ENCODE data around the gene HAGH. TPM values are rescaled to one million over a fixed set of nuclear protein-coding genes. Genes with fewer than 3 reads are reported as not detected.

Gene HAGH
- total RNA-seq, 2 experiments from 2014 or later = 34.9 to 45.6 TPM

- POLR2A ChIA-PET = no interaction called here
- CTCF ChIA-PET = interaction anchor here (2.6 kb wide), 1 partner anchor 11 kb away, joined by 5 read pairs; no protein-coding TSS in a partner anchor
- DNase-seq = no peak
- H3K9me3 Mint-ChIP-seq = no peaks in the 10 kb centered on the region
- peak overlapping the region; percentile 86 for H3K27ac Mint-ChIP-seq
- H3K4me1 Mint-ChIP-seq = peaks cover 37% of the 10 kb centered on the region
- H3K36me3 Mint-ChIP-seq (ENCODE audit: low read depth) = no peaks in the 10 kb centered on the region
- peak overlapping the region; percentile 81 for H3K4me3 Mint-ChIP-seq
- no peaks in the 10 kb centered on the region for H3K27me3 Mint-ChIP-seq
These were observed 1.2 kb downstream of the HAGH start for GRCh38 chr16:1825381-1825863.

DNA sequence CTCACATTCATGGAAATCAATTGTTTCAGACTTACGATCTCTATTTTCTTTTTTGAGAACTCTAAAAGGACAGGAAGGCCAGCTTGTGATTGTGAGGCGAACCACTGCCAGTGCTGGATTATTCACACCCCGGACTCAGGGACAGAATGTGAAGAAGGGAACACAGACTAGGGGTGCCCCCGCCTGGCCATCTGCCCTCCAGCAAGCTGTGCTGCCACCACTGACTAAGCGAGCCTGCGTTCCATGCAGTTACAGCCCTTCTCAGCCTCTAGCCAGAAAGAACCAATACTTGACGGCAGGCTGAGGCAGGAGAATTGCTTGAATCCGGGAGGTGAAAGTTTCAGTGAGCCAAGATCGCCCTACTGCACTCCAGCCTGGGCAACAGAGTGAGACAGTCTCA lies 2.8 kb downstream of the HAGH start:
- H3K4me1 Mint-ChIP-seq = peaks cover 30% of the 10 kb centered on the region
- H3K27ac Mint-ChIP-seq = no peak overlapping the region
- H3K4me3 Mint-ChIP-seq = no peak overlapping the region
- H3K27me3 Mint-ChIP-seq = no peaks in the 10 kb centered on the region
- peak; percentile 15 for DNase-seq
- no peaks in the 10 kb centered on the region for H3K36me3 Mint-ChIP-seq (ENCODE audit: low read depth)
- H3K9me3 Mint-ChIP-seq = no peaks in the 10 kb centered on the region
- ChIA-PET CTCF (interaction anchor here (0.6 to 2.6 kb wide), 3 partner anchors 10 to 160 kb away, joined by 3 to 5 read pairs (median 4); no protein-coding TSS in a partner anchor), POLR2A (no interaction called here)

GRCh38 chr16:1822801-1823200 lies 3.8 kb downstream of the HAGH start:
- Mint-ChIP-seq H3K9me3 (no peaks in the 10 kb centered on the region), H3K4me1 (peaks cover 22% of the 10 kb centered on the region), H3K27ac (no peak overlapping the region), H3K4me3 (no peak overlapping the region), H3K27me3 (no peaks in the 10 kb centered on the region), H3K36me3 (ENCODE audit: low read depth) (no peaks in the 10 kb centered on the region)
- POLR2A ChIA-PET = no interaction called here
- CTCF ChIA-PET = no interaction called here
- DNase-seq = no peak

GRCh38 chr16:1821861-1822611 lies 4.6 kb downstream of the HAGH start:
- ChIA-PET CTCF (interaction anchor here (0.5 kb wide), 1 partner anchor 622 kb away, joined by 3 read pairs; no protein-coding TSS in a partner anchor), POLR2A (no interaction called here)
- H3K27me3 Mint-ChIP-seq = no peaks in the 10 kb centered on the region
- H3K9me3 Mint-ChIP-seq = no peaks in the 10 kb centered on the region
- no peaks in the 10 kb centered on the region for H3K36me3 Mint-ChIP-seq (ENCODE audit: low read depth)
- no peak overlapping the region for H3K4me3 Mint-ChIP-seq
- DNase-seq = no peak
- peaks cover 18% of the 10 kb centered on the region for H3K4me1 Mint-ChIP-seq
- no peak overlapping the region for H3K27ac Mint-ChIP-seq

DNA sequence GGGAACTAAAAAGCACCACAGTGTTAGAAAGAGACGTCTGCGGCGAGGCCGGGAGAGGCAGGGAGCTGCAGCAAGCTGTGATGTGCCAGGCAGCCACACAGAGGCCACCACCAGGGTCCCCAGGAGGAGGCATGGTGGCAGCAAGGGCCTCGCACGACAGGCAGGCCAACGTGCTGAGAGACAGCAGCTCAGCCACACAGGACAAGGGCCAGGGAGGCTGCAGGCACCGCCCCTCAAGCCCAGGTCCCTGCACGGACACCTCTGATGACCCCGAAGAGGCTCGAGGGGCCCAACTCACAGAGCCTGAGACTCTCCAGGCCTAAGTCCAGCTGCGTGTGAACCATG lies 5.7 kb downstream of the HAGH start:
- ChIA-PET POLR2A (no interaction called here), CTCF (no interaction called here)
- Mint-ChIP-seq H3K4me1 (peaks cover 18% of the 10 kb centered on the region), H3K36me3 (ENCODE audit: low read depth) (no peaks in the 10 kb centered on the region), H3K27me3 (no peaks in the 10 kb centered on the region), H3K27ac (no peak overlapping the region), H3K4me3 (no peak overlapping the region), H3K9me3 (no peaks in the 10 kb centered on the region)
- no peak for DNase-seq

DNA sequence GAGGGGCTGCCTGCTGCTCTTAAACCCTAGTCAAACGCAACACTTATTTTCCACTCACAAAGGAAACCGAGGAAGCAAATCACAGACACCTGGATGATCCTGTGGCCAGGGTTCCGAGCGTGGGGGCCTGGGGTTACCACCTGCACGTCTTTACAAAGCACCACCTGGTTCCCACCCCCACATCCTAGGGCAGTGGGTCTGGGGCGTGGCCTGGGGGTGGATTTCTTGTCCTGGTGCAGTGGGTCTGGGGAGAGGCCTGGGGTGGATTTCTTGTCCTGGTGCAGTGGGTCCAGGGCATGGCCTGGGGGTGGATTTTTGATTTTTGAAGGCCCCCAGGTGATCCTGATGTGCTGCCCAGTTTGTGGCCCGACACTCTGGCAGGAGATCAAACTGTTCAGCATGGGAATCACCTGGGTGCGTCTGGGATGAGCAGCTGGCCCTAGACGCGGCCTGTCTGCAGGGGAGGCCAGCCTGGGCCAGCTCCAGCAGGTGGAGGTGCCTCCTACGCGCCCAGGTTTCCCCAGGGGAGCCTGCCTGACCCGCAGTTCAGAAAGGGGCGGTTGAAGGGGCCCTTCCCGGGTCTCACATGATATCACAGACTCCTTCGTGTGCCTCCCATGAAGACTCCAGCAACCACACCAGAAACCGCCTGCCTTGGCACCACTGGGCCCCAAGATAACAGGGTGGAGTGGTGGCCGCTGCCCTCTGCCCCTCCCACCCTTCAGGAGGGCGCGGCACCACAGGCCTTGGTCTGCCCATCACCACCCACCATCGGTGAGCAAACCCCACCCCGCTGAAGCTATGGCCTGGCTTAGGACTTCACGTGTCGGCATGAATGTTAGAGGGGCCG lies 6.3 kb downstream of the HAGH start:
- H3K9me3 Mint-ChIP-seq = no peaks in the 10 kb centered on the region
- H3K4me1 Mint-ChIP-seq = peaks cover 12% of the 10 kb centered on the region
- CTCF ChIA-PET = no interaction called here
- peaks cover 4% of the 10 kb centered on the region for H3K36me3 Mint-ChIP-seq (ENCODE audit: low read depth)
- no peaks in the 10 kb centered on the region for H3K27me3 Mint-ChIP-seq
- H3K4me3 Mint-ChIP-seq = no peak overlapping the region
- no peak overlapping the region for H3K27ac Mint-ChIP-seq
- no peak for DNase-seq
- POLR2A ChIA-PET = interaction anchor here (0.7 kb wide), 1 partner anchor 46 kb away, joined by 3 read pairs; no protein-coding TSS in a partner anchor

GRCh38 chr16:1819611-1820010 lies 7.0 kb downstream of the HAGH start:
- Mint-ChIP-seq H3K27ac (no peak overlapping the region), H3K27me3 (no peaks in the 10 kb centered on the region), H3K9me3 (no peaks in the 10 kb centered on the region), H3K4me3 (no peak overlapping the region), H3K36me3 (ENCODE audit: low read depth) (peaks cover 7% of the 10 kb centered on the region), H3K4me1 (peaks cover 9% of the 10 kb centered on the region)
- POLR2A ChIA-PET = interaction anchor here (0.7 kb wide), 1 partner anchor 47 kb away, joined by 3 read pairs; no protein-coding TSS in a partner anchor
- CTCF ChIA-PET = no interaction called here
- DNase-seq = no peak

GRCh38 chr16:1818873-1819525 lies 7.6 kb downstream of the HAGH start:
- Mint-ChIP-seq H3K36me3 (ENCODE audit: low read depth) (peaks cover 7% of the 10 kb centered on the region), H3K4me1 (peaks cover 4% of the 10 kb centered on the region), H3K27me3 (no peaks in the 10 kb centered on the region), H3K4me3 (no peak overlapping the region), H3K27ac (no peak overlapping the region), H3K9me3 (no peaks in the 10 kb centered on the region)
- CTCF ChIA-PET = no interaction called here
- POLR2A ChIA-PET = no interaction called here
- DNase-seq = no peak

DNA sequence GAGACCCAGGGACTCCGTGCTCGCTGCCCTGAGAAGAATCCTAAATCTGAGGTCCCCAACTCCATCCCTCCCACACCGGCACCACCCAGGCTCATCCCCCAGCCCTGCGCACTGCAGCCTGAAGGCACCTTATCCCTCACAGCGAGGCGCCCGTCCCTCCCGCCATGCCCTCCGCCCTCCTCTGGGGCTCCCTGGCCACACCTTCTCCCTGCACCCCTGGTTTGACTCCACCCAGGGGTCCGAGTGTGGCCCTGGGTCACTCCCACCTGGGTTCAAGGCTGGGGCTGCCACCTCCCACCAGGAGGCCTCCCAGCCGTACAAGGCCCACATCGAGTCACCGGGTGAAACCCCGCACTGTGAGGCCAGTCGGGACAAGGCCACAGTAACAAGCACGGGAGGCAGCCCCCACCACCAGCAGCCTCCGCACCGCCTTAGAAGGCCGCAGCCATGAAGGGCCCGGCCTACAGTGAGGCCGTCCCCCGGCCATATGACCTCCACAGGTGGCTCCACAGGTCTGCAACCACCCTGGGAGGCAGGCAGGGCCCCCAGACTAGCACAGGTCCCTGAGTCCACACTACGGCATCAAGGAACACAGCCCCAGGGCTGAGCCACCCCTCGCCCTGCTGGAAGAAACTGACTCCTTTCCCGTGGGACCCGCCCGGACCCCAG lies 8.3 kb downstream of the HAGH start:
- Mint-ChIP-seq H3K27me3 (no peaks in the 10 kb centered on the region), H3K9me3 (no peaks in the 10 kb centered on the region), H3K27ac (no peak overlapping the region), H3K4me1 (no peaks in the 10 kb centered on the region), H3K36me3 (ENCODE audit: low read depth) (peaks cover 12% of the 10 kb centered on the region), H3K4me3 (no peak overlapping the region)
- CTCF ChIA-PET = no interaction called here
- DNase-seq = no peak
- POLR2A ChIA-PET = no interaction called here

DNA sequence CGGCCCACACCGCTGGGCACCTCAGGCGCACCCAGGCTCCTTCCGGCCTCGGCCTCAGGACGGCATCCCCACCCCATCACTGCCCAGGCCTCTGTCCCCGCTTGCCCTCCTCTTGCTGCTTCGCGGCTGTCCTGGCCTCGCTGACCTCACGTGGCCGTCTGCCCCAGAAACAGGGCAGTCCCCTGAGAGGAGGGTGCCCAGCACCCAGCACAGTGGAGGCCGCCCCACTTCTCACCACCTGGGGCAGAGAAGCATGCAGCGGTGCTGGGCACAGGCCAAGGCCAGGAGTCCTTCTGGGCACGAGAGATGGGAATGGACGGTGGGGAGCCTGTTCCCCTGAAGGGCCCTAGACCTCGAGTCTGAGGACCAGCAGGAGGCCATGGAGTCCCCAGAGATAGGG lies 8.9 kb downstream of the HAGH start:
- CTCF ChIA-PET = no interaction called here
- Mint-ChIP-seq H3K27me3 (no peaks in the 10 kb centered on the region), H3K27ac (no peak overlapping the region), H3K36me3 (ENCODE audit: low read depth) (peaks cover 12% of the 10 kb centered on the region), H3K9me3 (no peaks in the 10 kb centered on the region), H3K4me1 (peaks cover 3% of the 10 kb centered on the region), H3K4me3 (no peak overlapping the region)
- POLR2A ChIA-PET = no interaction called here
- DNase-seq = no peak

DNA sequence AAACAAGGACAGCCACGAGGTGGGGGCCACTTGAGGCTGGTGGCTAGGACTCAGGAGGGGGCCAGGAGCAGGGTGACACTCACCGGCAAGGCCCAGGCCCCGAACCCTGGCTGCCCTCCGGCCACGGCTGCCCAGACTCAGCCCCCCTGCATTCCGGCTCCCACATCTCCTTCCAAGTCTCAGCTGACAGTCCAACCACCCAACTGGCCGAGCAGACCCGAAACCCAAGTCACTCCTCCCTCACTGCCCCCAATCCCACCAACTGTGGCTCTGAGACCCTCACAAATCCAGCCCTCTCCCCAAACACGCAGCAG lies 9.4 kb downstream of the HAGH start:
- Mint-ChIP-seq H3K36me3 (ENCODE audit: low read depth) (peaks cover 12% of the 10 kb centered on the region), H3K4me1 (peaks cover 5% of the 10 kb centered on the region), H3K4me3 (no peak overlapping the region), H3K9me3 (no peaks in the 10 kb centered on the region), H3K27ac (no peak overlapping the region), H3K27me3 (no peaks in the 10 kb centered on the region)
- no peak for DNase-seq
- ChIA-PET CTCF (no interaction called here), POLR2A (no interaction called here)

GRCh38 chr16:1816396-1817275 lies 10.0 kb downstream of the HAGH start:
- Mint-ChIP-seq H3K27me3 (no peaks in the 10 kb centered on the region), H3K4me3 (no peak overlapping the region), H3K9me3 (no peaks in the 10 kb centered on the region), H3K4me1 (peaks cover 5% of the 10 kb centered on the region), H3K27ac (no peak overlapping the region), H3K36me3 (ENCODE audit: low read depth) (peaks cover 12% of the 10 kb centered on the region)
- ChIA-PET CTCF (no interaction called here), POLR2A (no interaction called here)
- DNase-seq = no peak
